ENCODE measurements around the gene CAPN2.
A peak's percentile ranks its signal among the peaks of the same experiment; 100 is the strongest.

The CAPN2 gene

DNA sequence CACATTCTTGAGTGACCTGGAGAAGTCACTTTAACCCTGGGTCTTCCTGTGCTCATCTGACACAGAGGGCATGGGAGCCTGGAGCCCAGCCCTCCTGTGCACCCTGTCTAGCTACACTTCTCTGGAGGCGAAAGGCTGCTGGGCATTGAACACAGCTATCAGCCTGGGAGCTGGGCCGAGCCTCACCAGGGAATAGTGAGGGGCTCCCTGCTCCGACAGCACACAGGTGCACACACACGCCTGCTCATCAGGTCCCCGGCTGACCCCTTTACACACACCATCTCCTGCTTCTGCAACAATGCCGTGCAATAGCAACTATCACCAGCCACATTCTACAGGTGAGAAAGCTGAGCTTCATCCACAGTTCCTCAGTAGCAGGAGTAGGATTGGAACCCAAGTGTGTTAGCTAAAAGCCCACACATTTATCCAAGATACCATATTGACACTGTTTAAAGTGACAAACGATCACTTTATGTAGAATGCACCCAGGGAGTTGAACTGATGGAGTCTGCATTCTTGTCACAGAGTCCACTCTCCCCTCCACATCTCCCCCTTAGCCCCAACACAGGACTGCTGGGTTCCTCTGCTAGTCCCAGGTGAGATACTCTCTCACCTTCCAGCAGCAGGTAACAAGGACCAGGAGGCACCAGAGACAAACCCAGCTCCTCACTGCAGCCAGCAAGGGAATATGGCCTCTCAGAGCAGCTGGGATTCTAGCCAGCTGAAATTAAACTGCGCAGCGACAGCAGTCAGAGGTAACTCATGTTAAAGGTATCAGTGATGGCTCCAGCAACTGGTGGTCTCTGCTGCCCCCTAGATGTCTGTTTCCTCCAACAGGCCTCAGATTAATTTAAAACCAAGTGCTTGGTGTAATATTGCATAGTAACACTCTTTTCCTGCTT, 28.5 kb upstream of the CAPN2 start:
- ChIA-PET POLR2A (no interaction called here), CTCF (interaction anchor here (0.9 to 3.2 kb wide), 9 partner anchors 9 to 554 kb away, joined by 3 to 23 read pairs (median 4); no protein-coding TSS in a partner anchor)
- peak; percentile 31 for DNase-seq (ENCODE audit: extremely low spot score)
- peak; percentile 53 for TF ChIP-seq CTCF (IDR thresholded peaks at IDR 0.05; ENCODE audit: control extremely low read depth, extremely low read depth, low read depth, missing control alignments)

- ChIA-PET CTCF (interaction anchor here (1.3 to 3.2 kb wide), 3 partner anchors 10 to 551 kb away, joined by 6 to 23 read pairs (median 18); no protein-coding TSS in a partner anchor), POLR2A (no interaction called here)
Observed at GRCh38 chr1:223684488-223684792, 27.9 kb upstream of the CAPN2 start.

DNA sequence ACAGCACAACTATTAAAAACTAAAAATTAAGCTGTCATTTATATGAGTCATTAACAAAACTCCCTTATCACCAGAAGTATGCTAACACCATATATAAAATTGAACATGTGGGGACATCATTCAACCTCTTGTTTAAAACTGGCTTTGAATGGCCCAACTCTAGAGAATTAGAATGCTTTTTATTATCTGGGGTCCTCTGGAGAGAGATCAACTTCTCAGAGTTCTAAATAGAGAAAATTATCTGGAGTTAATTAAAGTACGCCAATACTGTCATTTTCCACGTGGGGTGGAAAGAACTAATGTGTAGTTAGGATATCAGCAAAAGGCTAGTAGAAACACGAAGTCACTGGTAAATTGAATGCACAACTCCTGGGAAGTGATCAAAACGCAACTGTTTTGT, 21.2 kb upstream of the CAPN2 start:
- ChIA-PET POLR2A (no interaction called here), CTCF (interaction anchor here (1.1 to 1.2 kb wide), 2 partner anchors 27 to 135 kb away, joined by 3 read pairs; no protein-coding TSS in a partner anchor)
- no peak for TF ChIP-seq CTCF (IDR thresholded peaks at IDR 0.05; ENCODE audit: control extremely low read depth, extremely low read depth, low read depth, missing control alignments)
- no peak for DNase-seq (ENCODE audit: extremely low spot score)

More at GRCh38 chr1:223684488-223684792, 27.9 kb upstream of the CAPN2 start:
- no peak for DNase-seq (ENCODE audit: extremely low spot score)
- TF ChIP-seq CTCF (IDR thresholded peaks at IDR 0.05; ENCODE audit: control extremely low read depth, extremely low read depth, low read depth, missing control alignments): no peak

- DNase-seq (ENCODE audit: extremely low spot score): no peak
- CTCF ChIA-PET: interaction anchor here (0.8 to 2.5 kb wide), 13 partner anchors 9 to 356 kb away, joined by 3 to 16 read pairs (median 4); no protein-coding TSS in a partner anchor
- POLR2A ChIA-PET: no interaction called here
- no peak for TF ChIP-seq CTCF (IDR thresholded peaks at IDR 0.05; ENCODE audit: control extremely low read depth, extremely low read depth, low read depth, missing control alignments)
Observed at GRCh38 chr1:223695014-223695548, 17.3 kb upstream of the CAPN2 start.

DNA sequence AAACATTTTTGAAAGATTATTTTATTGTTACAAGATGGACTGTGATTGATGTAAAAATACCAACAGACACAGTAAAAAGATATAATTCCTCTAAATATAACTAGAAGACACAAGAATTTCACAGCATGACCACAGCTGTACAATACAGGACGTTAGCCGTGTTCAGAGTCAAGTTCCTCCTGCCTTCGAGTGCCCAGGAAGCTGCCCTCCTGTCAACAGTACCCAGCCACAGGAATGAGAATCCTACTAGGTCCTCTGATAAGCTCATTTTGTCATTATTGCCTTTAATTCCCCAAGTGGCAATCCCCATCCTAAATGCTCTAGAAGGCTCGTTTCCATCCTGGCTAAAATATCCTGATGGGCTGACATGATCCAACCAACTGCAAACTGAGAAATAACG, 16.4 kb upstream of the CAPN2 start:
- ChIA-PET POLR2A (no interaction called here), CTCF (interaction anchor here (0.7 to 2.5 kb wide), 24 partner anchors 8 to 355 kb away, joined by 3 to 16 read pairs (median 3); no protein-coding TSS in a partner anchor)

More for the DNA sequence above, 16.4 kb upstream of the CAPN2 start:
- DNase-seq (ENCODE audit: extremely low spot score): no peak
- TF ChIP-seq CTCF (IDR thresholded peaks at IDR 0.05; ENCODE audit: control extremely low read depth, extremely low read depth, low read depth, missing control alignments): no peak

Data from GM10248 (cell line).